Putamen (tissue), 1 donor: ENCODE results near the gene TMEM231.
"Not testable (repeated sequence)": the region's sequence is repeated elsewhere in the genome, so short reads cannot be mapped to it uniquely, and the experiment has no call there.

Experiments
- DNase-seq: peaks from one replicate; pipeline ENCODE4 v3.0.0-alpha.2; 2016; ENCODE audit warnings: low spot score

Gene TMEM231, protein sequence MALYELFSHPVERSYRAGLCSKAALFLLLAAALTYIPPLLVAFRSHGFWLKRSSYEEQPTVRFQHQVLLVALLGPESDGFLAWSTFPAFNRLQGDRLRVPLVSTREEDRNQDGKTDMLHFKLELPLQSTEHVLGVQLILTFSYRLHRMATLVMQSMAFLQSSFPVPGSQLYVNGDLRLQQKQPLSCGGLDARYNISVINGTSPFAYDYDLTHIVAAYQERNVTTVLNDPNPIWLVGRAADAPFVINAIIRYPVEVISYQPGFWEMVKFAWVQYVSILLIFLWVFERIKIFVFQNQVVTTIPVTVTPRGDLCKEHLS

DNA sequence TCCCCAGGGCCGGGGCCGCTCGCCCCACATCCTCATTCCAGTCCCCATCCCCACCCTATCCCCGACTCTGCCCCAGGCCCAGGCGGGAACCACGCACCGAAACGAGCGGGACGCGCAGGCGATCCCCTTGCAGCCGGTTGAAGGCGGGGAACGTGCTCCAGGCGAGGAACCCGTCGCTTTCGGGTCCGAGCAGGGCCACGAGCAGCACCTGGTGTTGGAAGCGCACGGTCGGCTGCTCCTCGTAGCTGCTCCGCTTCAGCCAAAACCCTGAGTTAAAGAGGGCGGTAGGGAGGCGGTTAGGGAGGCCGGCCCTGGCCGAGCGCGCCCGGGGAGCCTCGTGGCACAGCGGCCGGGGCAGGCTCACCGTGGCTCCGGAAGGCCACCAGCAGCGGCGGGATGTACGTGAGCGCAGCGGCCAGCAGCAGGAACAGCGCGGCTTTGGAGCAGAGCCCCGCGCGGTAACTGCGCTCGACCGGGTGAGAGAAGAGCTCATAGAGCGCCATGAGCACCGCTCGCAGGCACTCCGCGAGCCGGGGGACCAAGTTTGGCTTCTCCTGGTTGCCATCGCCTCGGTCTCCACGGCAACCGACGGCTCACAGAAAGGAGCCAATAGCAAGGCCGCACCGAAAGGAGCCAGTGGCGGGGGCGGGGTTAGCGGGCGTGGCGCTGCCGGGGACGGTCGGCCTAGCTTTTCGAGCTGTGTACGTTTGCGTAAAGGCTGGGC, at the start of gene TMEM231:
Gene TMEM231, minus strand, starts transcription at position 546 of the 724 bp plus-strand sequence. Its CDS starts 43 bp downstream, at position 503.
- DNase-seq, result peak; percentile 95

DNA sequence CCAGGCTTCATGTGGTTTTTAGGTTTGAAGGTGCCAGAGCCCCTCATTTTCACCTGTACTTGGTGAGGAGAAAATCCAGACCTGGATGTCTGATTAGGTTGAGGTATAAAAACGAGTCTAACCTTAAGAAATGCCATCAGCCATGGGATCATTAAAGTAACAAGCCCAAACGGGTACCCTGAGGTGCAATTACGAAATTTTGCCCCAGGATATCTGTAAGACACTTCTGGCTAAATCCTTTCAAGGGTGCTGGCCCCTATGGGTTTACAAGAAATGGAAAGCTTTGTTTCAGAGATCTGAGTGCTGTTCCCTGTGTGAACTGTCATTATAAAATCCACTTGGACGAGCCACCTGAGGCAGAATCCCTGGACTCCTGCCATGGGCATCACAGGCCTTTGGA, 47.2 kb upstream of the TMEM231 start:
- DNase-seq, result no peak

DNA sequence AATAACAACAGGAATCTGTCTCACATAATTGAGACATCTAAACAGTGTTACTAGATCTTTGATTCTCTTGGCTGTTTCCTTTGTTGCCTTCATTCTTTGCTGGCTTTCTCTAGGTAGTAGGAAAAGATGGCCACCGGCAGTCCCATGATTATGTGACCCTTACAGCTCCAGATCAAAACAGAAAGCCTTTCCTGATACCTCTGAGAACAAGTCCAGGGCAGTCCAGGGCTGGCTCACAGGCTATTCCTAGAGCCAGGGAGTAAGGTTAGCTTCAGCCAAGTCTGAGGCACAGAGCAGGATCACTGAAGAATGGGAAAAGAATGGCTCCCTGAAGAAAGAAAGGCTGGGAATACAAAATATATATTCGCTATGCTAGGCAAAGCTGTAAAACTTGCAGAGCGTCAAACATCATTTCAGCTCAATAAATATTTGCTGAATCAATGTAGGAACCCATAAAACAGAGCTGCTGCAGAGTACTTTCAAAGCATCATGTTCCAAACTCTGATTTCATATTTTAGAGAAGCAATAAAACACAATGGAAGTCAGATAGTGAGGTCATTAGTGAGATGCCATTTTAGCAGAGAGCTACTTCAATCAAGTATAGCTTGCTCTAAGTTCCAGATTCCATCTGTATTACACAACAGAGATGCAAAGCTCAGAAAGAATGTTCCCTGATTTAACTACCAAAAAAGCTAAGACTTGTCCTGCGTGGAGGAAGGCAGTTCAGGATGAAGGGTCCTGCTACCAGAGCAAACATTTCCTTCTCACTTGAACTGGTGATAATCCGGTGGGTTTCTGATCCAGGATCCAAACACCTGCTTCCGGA, 43.6 kb upstream of the TMEM231 start:
- DNase-seq, result no peak

DNA sequence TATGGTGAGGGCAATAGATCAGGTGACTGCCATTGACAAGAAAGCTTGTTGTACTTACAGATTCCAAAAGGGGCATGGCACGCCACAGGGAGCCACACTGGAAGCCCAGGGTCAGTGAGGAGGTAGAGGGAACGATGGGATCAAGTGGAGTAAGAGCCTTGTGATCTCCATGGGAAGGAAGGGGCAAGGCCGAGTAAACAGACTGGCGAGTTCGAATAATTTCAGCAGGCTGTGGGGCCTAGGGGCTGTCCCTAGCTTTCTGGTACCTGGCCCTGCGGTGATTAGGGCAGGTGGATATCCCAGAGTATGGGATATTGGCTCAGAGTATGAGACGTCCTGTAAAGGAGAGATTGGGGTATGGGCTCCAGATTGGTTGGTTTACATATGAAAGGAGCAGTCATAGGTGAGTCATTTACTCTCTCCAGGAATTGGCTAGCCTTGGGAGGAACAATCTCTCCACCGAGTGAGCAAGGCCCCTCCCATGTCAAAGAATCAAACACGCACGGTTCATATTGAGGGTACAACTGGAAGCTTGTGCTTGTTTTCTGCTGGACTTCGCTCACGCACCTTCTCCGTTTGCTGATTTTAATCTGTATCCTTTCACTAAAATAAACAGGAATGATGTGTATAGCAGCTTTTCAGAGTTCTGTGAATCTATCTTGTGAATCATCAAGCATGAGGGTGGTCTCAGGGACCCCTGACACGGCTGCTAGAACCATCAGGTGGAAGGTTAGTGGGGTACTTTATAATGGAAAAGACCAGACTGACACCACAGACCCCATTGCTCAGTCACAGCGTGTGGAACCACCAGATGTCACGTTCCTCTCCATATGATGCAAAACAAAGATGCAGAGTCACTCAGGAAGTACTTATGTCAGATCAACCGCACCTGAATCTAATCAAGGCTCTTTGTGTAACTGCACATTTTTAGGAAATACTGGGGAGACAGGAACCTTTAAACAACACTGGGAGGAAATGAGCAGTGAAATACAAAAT, 38.1 kb upstream of the TMEM231 start:
- DNase-seq, result no peak

DNA sequence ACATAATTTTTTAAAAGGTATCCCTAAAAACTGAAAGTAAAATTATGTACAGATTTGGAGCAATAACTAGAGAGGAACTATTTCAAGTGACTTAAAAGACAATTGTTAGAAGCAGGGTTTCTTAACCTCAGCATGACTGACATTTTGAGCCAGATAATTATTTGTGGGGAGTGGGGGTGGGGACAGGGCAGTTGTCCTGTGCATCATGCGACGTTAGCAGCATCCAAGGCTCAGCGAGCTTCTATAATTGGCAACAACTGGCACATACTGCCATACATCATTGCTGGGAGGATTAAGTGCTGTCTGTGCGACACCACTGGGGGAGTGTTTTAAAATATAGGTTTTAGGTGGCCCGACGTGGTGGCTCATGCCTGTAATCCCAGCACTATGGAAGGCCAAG, 37.3 kb upstream of the TMEM231 start:
- no peak for DNase-seq

DNA sequence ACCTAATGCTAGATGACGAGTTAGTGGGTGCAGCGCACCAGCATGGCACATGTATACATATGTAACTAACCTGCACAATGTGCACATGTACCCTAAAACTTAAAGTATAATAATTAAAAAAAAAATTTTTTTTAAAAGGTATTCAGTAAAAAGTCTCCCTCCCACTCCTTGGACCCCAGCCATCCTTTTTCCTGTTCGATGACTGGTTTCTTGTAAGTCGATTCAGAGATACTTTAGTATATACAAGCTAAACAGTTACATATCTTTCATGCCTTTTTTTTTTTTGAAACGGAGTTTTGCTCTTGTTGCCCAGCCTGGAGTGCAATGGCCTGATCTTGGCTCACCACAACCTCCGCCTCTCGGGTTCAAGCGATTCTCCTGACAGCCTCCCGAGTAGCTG, 35.9 kb upstream of the TMEM231 start:
- not testable (repeated sequence) for DNase-seq

DNA sequence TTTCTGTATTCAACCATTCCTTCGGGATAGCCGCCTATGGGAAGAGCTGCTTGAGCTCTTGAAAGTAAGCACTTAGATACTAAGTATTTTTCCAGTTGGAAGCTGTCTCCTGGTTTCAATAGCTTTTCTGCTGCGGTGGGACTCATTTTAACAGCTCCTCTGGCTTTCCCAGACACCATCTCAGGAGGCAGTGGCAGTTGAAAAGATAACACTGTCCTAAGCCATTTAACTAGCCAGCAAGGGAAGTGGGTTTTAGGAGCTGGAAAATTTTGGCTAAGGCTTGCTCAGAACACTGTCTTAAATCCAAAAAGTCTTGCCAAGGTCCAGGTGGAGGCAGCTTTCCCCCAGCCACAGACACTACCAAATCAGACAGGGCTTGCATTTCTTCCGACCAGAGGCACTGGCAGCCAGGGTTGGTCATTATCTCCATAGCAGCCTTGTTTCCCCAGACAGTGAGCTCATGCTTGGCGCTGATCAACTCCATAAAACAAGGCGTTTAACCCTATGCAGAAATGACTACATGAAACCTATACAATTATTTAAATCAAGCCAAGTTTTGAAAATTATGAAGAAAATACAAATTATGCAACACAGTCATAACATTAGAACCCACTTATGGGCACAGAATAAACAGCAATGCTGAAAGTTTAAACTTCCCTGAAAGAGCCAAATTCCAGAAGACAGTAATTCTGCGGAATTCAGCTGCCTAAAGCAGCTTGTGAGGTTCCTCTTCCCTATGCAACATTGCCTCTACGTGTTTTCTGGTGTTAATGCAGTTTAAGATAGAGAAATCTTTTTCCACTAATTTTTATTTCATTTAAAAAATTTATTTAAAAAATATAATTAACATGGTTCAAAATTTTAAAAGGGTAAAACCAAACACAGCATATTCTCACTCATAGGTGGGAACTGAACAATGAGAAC, 35.1 kb upstream of the TMEM231 start:
- no peak for DNase-seq

DNA sequence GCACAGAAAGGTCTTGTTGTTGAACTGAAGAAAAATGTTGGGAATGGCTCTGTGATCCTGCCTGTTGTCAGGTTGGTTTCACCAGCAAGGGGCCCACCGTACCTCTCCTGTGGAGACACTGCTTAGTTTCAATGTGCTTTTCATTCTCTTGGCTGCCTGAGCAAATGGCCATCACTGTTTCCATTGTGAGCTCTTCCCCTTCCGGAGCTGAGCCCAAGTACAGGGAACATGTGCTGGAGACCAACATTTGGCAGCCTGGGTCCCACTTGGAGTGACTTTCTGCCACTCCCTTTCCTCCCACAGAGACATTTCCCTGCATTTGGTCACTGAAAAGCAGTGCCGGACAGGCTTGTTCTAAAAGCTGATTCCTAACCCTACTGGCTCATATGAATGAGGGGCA, 33.3 kb upstream of the TMEM231 start:
- no peak for DNase-seq

DNA sequence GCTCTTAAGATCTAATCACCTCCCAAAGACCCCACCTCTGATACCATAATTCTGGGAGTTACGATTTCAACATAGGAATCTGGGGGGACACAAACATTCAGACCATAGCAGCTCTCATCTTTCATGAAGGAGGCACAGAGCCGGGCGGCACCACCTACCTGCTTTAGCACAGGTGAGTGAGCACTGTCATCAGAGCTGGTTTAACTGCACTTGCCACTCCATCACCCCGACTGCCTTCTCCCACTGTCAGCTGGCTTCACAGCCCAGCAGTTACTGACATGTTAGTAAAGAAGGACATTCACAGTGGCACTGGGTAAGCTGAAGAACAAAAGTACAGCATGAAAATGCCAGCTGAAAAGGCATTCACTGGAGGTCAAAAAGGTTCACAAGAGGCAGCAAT, 32.7 kb upstream of the TMEM231 start:
- DNase-seq, result no peak

DNA sequence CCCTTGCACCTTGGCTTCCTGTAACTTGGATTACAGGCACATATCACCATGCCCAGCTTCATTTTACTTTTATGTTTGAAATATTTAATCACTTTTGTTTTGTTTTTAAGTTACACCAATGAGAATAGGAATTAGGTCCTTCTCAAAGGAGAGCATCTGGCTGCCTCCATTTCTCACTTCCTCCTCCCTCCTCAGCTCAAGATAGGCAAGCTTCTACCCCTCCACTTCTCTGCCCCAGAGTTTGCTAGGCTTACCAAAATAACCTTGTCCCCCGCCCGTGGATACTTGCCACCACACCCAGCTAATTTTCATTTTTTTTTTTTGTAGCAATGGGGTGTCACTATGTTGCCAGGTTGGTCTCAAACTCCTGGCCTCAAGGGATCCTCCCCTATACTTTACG, 28.1 kb upstream of the TMEM231 start:
- no peak for DNase-seq

DNA sequence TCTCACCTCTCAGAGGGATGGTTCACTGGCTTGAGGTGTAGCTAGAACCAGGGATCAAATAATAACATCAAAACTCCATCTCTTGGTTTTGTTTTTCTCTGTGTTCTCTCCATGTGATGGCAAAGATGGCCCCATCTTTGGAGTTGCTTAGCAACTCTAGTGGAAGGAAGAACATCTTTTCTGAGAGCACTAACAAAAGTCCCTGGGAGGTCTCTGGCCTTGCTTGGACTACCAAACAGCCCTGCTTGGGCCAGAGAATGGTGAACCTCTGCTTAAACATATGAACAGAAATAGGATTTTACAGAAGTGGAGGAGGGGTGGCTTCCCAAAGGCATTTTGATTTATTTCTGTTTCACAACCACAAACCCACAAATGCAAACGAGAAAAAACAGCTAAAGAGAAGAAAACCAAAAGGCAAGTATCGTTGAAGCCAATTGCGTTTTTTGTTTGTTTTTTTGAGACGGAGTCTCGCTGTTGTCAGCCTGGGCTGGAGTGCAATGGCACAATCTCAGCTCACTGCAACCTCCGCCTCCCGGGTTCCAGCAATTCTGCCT, 23.3 kb upstream of the TMEM231 start:
- no peak for DNase-seq

DNA sequence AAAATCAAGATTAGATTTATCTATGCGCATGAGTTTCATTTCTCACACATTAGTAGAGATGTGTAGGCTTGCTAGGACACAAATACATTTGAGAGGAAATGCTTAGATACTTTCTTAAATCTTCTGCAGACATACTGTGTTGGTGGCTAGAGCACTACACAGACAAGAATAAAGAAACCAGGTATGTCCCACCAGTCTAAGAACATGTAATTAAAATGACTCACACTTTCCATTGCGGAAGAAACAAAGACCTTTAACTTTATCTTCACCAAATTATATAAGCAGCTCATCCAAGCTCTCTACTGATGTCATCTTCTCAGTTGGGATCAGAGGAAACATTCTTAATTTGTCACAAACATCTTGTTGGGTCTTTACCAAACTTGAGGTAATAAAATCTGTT, 22.7 kb upstream of the TMEM231 start:
- DNase-seq, result no peak

DNA sequence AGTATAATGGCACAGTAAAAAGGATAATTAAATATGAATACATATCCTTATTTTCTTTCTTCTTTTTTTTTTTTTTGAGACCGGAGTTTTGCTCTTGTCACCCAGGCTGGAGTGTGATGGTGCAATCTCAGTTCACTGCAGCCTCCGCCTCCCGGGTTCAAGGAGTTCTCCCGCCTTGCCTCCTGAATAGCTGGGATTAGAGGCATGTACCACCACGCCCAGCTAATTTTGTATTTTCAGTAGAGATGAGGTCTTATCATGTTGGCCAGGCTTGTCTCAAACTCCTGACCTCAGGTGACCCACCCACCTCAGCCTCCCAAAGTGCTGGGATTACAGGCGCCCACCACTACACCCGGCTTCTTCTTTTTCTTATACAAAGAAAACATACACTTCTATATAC, 22.2 kb upstream of the TMEM231 start:
- no peak for DNase-seq

DNA sequence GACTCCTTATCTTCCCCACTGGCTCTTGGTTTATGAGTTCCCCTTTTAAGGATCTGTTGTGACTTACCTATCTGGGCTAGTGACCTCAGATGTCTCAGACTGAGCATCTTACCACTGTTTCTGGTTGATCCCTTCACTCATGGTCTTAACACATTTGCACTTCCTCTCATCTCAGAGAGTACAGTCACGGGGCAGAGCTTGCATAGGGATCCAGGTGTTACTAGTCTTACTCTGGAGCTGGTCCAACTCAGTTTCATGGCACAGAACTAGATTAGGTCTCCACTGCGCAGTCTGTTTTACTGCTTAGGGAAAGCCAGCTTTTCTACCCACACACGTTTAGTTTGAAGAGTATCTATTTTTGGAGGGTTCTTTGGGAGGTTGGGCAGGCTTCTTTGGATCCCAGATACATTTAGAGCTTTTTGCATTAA, 20.3 kb upstream of the TMEM231 start:
- DNase-seq, result peak; percentile 84

DNA sequence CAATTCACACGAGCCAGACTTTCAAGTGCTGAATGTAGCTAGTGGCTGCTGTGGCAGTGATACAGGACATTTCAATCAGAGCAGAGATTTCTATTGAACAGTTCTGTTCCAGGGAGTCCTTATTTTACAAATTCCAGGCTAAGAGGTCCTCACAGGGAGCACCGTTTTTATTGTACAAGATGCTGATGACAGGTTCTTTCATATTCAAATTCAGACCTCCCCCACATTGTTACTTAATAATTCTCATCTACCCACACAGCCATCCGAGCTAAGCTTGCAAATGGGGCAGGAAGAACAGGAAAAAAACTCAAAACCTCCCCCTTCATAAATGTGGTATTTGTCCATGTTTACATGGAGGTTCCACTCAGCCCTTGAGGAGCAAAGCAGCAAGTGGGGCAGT, 19.9 kb upstream of the TMEM231 start:
- peak; percentile 64 for DNase-seq

DNA sequence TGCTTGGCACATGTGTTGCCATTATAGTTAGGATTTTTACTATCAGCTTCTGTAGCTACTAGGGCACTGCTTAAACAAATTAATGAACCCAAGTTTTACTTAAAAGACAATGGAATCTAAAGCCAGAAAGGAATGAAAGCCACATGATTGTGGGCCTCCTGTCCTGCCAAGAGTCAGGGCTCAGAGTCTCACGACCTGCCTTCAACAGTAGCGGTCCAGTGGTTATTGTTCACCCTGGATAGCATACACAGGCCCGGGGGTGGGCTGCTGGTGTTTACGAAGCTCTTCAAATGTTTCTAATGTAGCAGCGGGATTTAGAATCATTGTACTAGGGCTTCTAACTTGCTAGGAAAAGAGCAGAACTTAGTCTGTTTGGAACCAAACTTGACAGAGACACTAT, 17.9 kb upstream of the TMEM231 start:
- no peak for DNase-seq

DNA sequence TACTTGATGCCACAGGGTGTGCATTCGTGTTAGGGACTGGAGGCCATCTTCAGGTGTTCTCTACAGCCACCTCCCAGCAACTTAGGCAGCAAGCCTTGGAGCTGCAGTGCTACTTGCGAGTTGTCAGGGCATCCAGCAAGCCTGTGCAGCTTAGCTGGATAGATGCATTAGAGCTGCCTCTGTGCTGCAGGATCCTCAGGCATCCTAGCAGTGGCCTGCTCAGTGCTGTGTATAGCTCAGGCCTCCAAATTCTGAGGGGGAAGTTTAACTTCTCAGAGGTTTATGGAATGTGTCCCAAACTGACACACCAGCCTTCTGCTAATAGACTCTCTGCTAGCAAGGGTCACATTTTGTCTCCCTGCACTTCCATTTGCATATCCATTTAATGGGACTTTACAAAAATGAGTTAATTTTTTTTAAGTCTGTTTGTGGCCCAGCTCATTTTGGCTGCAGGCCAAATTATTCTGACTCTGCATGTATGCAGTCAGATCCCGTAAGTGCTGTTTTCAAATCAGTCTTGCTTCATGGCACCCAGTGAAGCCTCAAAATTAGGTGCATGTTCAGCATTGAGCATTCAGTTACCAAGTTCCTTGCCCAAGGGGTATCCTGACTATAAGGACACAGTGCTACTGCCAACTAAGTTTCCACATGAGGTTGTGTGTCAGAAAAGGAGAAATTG, 17.0 kb upstream of the TMEM231 start:
- DNase-seq, result no peak

DNA sequence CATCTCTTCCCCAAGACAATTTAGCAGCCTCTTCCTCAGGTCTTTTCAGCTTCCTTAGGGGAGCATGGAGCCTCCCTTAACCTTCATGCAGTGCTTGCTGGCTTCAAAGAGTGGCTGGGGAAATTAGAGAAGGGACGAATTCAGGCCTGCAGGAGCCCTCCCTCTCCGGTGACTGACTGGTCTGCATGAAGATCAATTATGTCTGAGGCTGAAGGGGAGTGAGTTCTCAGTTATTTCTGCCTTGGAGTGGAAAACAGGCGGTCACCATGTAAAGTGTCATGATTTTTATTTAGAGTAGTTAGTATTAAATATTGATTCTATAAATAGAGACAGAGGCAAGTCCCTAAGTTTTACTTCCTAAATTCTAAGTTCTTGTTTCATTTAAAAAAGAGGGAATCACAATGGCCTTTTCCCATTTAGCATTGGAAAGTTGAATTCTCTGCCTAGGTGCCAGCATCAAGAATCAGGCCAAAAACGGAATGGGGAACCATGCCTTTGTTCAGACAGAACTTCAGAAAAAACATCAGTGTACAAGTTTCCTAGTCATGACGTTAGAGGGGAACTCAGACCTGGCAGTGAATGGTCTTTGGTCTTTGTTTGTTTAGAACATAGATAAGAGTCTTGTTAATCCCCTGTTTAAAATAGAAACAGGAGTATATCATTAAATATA, 14.5 kb upstream of the TMEM231 start:
- DNase-seq, result no peak

DNA sequence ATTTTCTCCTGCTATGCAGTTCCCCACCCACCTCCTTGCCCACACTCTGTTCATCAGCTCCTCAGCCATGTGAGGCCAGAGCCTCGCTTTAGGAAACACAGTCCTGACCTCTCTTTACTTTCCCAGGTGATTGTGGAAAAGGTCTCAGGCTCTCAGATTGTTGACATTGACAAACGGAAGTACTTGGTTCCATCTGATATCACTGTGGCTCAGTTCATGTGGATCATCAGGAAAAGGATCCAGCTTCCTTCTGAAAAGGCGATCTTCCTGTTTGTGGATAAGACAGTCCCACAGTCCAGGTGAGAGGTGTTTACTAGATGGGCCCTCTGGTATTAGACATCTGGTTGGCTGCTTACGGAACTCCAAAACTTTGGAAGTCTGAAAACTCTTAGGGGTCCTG, 11.9 kb upstream of the TMEM231 start:
- no peak for DNase-seq
